HG02678 (cell line): ENCODE measurements around the gene CLCA1.

Experiments used
- ATAC-seq: cut with Tn5 transposase; IDR thresholded peaks from one replicate; pipeline ENCODE4 v1.9.1; 2021; ENCODE audit warnings: mild to moderate bottlenecking, moderate library complexity; ENCODE audit not compliant: unreplicated experiment

Gene CLCA1

GRCh38 chr1:86460998-86461397 is 7.7 kb upstream of the CLCA1 start:
- ATAC-seq = no peak

DNA sequence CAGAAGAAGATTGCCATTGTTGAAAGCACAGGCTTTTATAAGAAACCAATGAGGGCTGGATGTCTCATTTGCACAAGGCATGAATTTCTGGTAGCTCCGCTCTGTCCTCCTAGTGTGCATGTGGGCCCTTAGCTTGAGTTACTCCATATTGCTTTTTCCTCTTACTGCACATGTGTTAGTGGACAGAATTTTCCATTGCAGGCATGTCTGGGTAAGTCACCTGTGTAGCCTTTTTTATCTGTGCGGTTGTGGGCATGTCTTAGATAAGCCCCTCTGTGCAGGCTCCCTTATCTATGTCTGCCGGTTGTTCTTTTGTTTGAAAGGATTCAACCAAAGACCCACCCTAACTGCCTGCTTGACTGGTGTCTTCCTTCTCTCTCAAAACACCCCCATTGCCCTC is 7.2 kb upstream of the CLCA1 start:
- no peak for ATAC-seq

GRCh38 chr1:86464819-86465218 is 3.9 kb upstream of the CLCA1 start:
- ATAC-seq = no peak

- no peak for ATAC-seq
Observed at GRCh38 chr1:86466109-86466844, 2.5 kb upstream of the CLCA1 start.

DNA sequence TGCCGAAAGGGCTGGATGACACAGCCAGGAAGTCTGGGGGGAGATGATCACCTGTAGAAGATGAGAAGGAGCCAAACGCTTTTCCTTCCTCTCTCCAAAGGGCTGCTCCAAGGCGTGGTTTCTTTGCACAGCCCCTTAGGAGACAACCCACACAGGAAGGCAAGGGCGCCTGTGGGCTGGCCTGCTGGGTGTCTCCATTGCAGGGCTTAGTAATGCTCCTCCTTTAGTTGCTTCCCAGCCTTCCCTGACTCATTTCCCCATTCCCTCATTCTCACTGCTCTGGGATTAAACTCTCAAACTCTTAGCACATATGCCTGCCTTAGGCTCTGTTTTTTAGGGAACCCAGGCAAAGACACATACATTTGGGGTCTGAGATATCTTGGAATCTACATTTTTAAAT is 1.7 kb upstream of the CLCA1 start:
- no peak for ATAC-seq

DNA sequence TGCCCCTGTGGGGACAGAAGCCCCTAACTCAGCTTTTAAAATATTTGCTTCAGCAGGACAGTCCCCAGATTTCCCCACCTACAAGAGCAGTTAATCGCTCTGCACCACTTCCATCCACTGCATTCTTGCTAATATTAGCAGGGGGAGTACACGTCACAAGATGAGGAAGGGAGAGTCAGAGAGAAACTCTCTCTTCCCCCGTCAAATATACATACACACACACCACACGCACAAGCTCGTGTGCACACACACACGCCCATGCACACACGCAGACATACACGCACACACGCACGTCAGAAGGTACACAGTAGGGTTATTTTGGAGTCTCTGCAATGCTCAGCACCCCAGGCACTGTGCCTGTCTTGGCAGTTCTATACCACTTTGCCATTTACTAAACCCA is 2.1 kb downstream of the CLCA1 start:
- no peak for ATAC-seq

- ATAC-seq = no peak
Observed at GRCh38 chr1:86471291-86471690, 2.6 kb downstream of the CLCA1 start.

GRCh38 chr1:86472152-86472551 is 3.4 kb downstream of the CLCA1 start:
- no peak for ATAC-seq

DNA sequence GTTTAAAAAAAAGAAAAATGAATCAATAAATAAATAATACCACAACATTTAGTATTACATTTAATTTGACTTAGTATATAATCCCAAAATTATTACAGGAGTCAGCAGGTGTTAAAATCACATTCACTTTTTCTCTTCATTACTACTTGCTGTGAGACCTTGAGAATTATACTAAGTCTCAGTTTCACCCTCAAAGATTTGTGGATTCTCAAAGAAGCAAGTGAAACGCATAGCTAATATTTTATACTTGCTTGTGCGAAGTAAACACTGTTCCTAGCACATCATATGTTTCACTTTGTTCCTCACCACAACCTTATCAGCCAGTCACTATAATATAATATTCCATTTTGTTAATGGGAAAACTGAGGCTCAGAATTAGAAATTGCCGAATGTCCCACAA is 4.0 kb downstream of the CLCA1 start:
- peak; percentile 67 for ATAC-seq

- ATAC-seq = no peak
Observed at GRCh38 chr1:86477256-86477655, 8.5 kb downstream of the CLCA1 start.

DNA sequence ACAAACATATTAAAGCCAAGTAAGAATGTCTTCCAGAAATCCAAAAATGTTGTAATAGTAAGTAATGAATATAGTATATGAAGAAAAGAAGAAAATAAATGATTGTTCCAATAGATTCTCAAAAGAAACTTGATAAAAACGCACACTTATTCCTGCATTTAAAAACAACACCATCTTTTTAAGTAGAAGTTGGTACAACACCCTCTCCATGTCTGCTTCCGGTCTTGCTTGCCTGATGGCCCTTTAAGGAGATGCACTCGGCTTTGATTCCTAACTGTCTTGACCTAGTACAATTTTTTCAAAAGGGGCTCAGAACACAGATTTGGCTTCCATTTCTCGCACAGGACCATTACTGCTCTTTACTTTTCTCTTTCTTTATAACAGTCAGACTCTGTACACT is 9.0 kb downstream of the CLCA1 start:
- ATAC-seq = no peak

GRCh38 chr1:86478416-86479156 is 9.9 kb downstream of the CLCA1 start:
- no peak for ATAC-seq

DNA sequence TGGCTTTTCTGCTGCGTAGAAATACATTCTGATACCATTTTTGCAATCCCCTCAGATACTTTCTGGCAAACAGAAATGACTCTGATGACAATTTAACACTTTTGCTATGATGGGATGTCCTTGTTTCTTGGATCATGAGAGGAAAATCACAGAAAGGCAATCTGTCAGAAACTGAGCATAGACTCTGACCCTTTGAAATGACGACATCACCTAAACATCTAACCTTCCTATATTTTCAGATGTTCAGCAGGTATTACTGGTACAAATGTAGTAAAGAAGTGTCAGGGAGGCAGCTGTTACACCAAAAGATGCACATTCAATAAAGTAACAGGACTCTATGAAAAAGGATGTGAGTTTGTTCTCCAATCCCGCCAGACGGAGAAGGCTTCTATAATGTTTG is 13.2 kb downstream of the CLCA1 start:
- no peak for ATAC-seq

- no peak for ATAC-seq
Observed at GRCh38 chr1:86487131-86487810, 18.5 kb downstream of the CLCA1 start.

GRCh38 chr1:86487811-86488141 is 19.0 kb downstream of the CLCA1 start:
- ATAC-seq = no peak

- ATAC-seq = no peak
Observed at GRCh38 chr1:86489242-86489878, 20.6 kb downstream of the CLCA1 start.

- no peak for ATAC-seq
Observed at GRCh38 chr1:86491171-86491950, 22.6 kb downstream of the CLCA1 start.

DNA sequence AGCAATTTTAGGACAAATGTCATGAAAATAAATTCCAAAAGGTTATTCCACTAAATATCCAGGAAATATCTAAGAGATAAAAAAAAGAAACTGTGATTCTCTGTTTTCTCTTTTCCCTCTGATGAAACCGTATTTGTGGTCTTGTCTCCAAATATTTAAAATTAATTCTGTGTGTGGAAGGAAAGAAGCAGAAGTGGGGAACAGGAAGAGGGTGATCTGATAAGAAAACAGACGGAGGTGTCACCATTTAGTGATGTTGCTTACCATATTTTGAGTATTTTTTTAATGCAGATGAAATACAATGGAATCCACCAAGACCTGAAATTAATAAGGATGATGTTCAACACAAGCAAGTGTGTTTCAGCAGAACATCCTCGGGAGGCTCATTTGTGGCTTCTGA is 29.6 kb downstream of the CLCA1 start:
- no peak for ATAC-seq

DNA sequence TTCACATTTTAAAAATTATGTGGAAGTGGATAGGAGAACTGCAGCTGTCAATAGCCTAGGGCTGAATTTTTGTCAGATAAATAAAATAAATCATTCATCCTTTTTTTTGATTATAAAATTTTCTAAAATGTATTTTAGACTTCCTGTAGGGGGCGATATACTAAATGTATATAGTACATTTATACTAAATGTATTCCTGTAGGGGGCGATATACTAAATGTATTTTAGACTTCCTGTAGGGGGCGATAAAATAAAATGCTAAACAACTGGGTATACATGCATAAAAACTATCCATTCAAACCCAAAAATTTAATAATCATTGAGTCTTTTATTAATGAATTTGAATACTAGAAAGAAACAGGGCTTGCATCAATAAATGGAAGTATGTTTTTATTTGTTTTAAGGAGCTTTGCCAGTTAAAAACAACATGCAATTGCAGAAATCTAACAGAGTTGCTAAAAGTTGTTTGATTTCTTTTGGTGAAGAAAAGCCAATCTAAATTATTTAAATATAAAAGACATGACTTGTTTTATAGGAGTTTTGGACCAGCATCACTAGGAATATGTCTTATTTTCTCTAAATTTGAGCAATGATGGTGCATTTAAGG is 31.4 kb downstream of the CLCA1 start:
- peak; percentile 46 for ATAC-seq

- ATAC-seq = no peak
Observed at GRCh38 chr1:86500714-86501113, 32.0 kb downstream of the CLCA1 start.
